Hepatocyte (in vitro differentiated cells): Measurements from ENCODE around the gene HOXD12. TPM values are rescaled to one million over a fixed set of nuclear protein-coding genes. Genes with fewer than 3 reads are reported as not detected.
A peak's percentile ranks its signal among the peaks of the same experiment; 100 is the strongest.

Experiments used
- DNase-seq: peaks from one replicate; pipeline ENCODE4 v3.0.0-alpha.2; 2016; ENCODE audit warnings: low spot score
- H2AFZ ChIP-seq: fragments of 200-600 bp; sonication (generic); 2 replicates; pipeline ENCODE4 v1.6.0; 2016; ENCODE audit warnings: antibody characterized with exemption, mild to moderate bottlenecking
- H3K27ac ChIP-seq: fragments of 200-600 bp; sonication (generic); 2 replicates; pipeline ENCODE4 v1.5.1; 2016; ENCODE audit warnings: mild to moderate bottlenecking
- H3K27me3 ChIP-seq: fragments of 200-600 bp; sonication (generic); 2 replicates; pipeline ENCODE4 v1.6.1; 2016
- H3K36me3 ChIP-seq: fragments of 200-600 bp; sonication (generic); replicated peaks from 2 replicates; pipeline ENCODE4 v1.5.1; 2016; ENCODE audit warnings: low read depth; ENCODE audit not compliant: insufficient read depth
- H3K4me1 ChIP-seq: fragments of 200-600 bp; sonication (generic); 2 replicates; pipeline ENCODE4 v1.5.1; 2016; ENCODE audit warnings: mild to moderate bottlenecking, moderate library complexity; ENCODE audit not compliant: insufficient read depth
- H3K4me2 ChIP-seq: fragments of 200-600 bp; sonication (generic); 2 replicates; pipeline ENCODE4 v1.6.0; 2016
- H3K4me3 ChIP-seq: fragments of 200-600 bp; sonication (generic); 2 replicates; pipeline ENCODE4 v1.5.1; 2016; ENCODE audit warnings: mild to moderate bottlenecking
- H3K79me2 ChIP-seq: fragments of 200-600 bp; sonication (generic); 2 replicates; pipeline ENCODE4 v1.6.0; 2017; ENCODE audit warnings: mild to moderate bottlenecking
- H3K9me2 ChIP-seq: fragments of 200-600 bp; sonication (generic); replicated peaks from 2 replicates; pipeline ENCODE4 v1.6.0; 2017; ENCODE audit warnings: mild to moderate bottlenecking; ENCODE audit not compliant: insufficient read depth
- H3K9me3 ChIP-seq: fragments of 200-600 bp; sonication (generic); 2 replicates; pipeline ENCODE4 v1.5.1; 2016; ENCODE audit warnings: low read depth, mild to moderate bottlenecking
- H4K20me1 ChIP-seq: fragments of 200-600 bp; sonication (generic); 2 replicates; pipeline ENCODE4 v1.6.0; 2016; ENCODE audit warnings: mild to moderate bottlenecking; ENCODE audit not compliant: insufficient read depth, poor library complexity, severe bottlenecking
- EZH2 ChIP-seq: fragments of 200-600 bp; sonication (generic); IDR thresholded peaks from 2 replicates; pipeline ENCODE4 v1.6.1; 2016; ENCODE audit warnings: antibody characterized with exemption, mild to moderate bottlenecking, borderline replicate concordance
- EZH2phosphoT487 ChIP-seq: fragments of 200-600 bp; sonication (generic); IDR thresholded peaks from one replicate; pipeline ENCODE4 v1.6.1; 2018; ENCODE audit warnings: antibody characterized with exemption, mild to moderate bottlenecking, low read depth, moderate library complexity; ENCODE audit not compliant: unreplicated experiment, severe bottlenecking
- WGBS: methylation state at CpG from one replicate; pipeline ENCODE4 v1.1.6; 2016; ENCODE audit warnings: low lambda C conversion rate; ENCODE audit errors: missing lambda C conversion rate; 5-methylcytosine and 5-hydroxymethylcytosine counted together
- microRNA counts: library from miRNA; unstranded; fragments of <30 nt; microRNA quantifications from one replicate; lab custom pipeline; 2017
- microRNA-seq: library from miRNA; unstranded; fragments of <30 nt; microRNA quantifications from one replicate; pipeline ENCODE4, GENCODE V29; 2017
- polyA plus RNA-seq: library from polyadenylated mRNA; unstranded; fragments of >200 nt; fragmentation: Nextera tagmentation; extraction: Ambion mirVana; gene quantifications from 2 replicates; pipeline ENCODE4 v1.2.1, GENCODE V29; 2016
- small RNA-seq: library from RNA; depleted of rRNA; stranded (forward); fragments of <200 nt; gene quantifications from one replicate; pipeline ENCODE3, GENCODE V24; 2014
- total RNA-seq: library from RNA; depleted of rRNA; stranded (reverse); fragments of >200 nt; gene quantifications from 2 replicates; pipeline ENCODE4 v1.2.3, GENCODE V29; 2014
- TF ChIP-seq, protein P1 (sequence below): fragments of 200-600 bp; sonication (generic); IDR thresholded peaks from 2 replicates; pipeline ENCODE4 v1.5.1; 2016; ENCODE audit warnings: antibody characterized with exemption, mild to moderate bottlenecking; ENCODE audit not compliant: poor library complexity

The HOXD12 gene
- total and polyA plus RNA-seq, 2 experiments from 2014 or later: 3.3 to 29.0 TPM

DNA sequence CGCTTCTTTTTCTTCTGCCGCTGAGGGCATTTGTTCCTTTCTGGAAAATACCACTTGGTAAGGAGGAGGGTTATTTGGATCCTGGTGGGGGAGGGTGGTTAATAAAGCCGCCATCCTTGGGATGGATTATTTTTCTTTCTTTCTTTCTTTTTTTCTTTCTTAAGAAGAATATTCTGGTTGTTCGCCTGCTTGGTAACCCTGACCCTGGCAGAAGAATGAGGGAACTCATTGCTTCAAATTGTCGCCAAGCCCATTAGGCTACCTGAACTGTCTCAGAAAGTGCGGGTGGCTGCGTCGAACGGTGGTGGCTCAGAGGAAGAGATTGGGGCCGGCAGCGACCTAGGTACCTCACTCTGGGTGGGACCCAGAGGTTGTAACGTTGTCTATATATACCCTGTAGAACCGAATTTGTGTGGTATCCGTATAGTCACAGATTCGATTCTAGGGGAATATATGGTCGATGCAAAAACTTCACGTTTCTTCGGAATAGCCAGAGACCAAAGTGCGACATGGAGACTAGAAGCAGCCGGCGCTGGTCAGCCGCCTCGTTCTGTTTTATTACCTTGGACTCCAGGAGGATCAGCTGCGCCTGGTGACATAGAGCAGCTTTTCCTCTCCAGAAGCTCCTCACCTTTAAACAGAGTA lies 50.5 kb downstream of the HOXD12 start:
- Histone ChIP-seq H4K20me1 (no peaks in the 10 kb centered on the region), H3K4me2 (no peak overlapping the region), H3K79me2 (no peaks in the 10 kb centered on the region), H3K9me3 (no peaks in the 10 kb centered on the region), H3K27ac (no peak overlapping the region), H3K9me2 (no peaks in the 10 kb centered on the region), H2AFZ (no peak overlapping the region), H3K4me3 (no peak overlapping the region), H3K36me3 (no peaks in the 10 kb centered on the region), H3K4me1 (no peaks in the 10 kb centered on the region), H3K27me3 (peaks cover 98% of the 10 kb centered on the region)
- no peak for DNase-seq
- WGBS: 38% methylated on average over 24 of the region's 24 CpGs
- TF ChIP-seq EZH2phosphoT487 (no peak), EZH2 (peak; percentile 80)

DNA sequence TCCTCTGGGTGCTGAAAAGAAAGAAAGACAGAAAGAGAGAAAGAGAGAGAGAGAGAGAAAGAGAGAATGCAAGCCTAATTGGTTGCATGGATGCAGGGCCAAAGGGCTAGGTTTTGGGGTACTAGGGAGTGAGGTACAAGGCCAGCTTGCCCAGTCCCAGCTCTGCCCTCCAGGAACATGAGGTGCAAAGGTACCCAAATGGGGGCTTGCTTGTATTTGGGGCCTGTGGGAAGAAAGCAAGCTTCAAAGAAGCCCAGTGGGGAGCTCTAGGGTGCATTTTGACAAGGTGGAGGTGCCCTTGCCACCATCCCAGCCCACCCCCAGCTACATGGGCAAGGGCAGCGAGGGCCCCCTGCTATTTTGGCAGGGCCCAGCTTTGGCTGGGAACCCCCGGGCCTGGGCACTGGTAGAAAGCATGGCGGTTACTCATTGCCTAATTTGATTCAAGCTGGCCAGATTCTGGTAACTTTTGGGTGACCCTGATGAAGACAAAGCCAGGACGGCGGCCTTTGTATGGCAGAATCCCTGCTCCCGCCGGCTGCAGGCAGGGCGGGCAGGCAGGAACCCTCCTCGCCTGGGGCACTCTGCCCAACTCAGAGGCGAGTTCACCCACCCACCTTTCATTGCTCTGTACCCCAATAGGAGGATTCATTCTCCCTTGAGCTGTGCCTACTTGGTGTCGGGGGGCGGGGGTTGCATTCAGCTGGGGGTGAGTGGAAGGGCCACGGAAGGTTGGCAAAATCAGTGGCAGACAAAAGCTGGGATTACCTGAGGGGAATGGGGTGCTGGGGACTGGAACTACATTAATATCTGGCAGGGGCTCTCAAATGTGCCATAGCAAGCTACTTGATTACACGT lies 51.2 kb downstream of the HOXD12 start:
- TF ChIP-seq, protein P1, sequence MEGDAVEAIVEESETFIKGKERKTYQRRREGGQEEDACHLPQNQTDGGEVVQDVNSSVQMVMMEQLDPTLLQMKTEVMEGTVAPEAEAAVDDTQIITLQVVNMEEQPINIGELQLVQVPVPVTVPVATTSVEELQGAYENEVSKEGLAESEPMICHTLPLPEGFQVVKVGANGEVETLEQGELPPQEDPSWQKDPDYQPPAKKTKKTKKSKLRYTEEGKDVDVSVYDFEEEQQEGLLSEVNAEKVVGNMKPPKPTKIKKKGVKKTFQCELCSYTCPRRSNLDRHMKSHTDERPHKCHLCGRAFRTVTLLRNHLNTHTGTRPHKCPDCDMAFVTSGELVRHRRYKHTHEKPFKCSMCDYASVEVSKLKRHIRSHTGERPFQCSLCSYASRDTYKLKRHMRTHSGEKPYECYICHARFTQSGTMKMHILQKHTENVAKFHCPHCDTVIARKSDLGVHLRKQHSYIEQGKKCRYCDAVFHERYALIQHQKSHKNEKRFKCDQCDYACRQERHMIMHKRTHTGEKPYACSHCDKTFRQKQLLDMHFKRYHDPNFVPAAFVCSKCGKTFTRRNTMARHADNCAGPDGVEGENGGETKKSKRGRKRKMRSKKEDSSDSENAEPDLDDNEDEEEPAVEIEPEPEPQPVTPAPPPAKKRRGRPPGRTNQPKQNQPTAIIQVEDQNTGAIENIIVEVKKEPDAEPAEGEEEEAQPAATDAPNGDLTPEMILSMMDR: no peak
- TF ChIP-seq EZH2phosphoT487 (peak; percentile 24), EZH2 (no peak)
- Histone ChIP-seq H3K4me1 (no peaks in the 10 kb centered on the region), H3K4me2 (no peak overlapping the region), H3K36me3 (no peaks in the 10 kb centered on the region), H3K9me3 (no peaks in the 10 kb centered on the region), H3K79me2 (no peaks in the 10 kb centered on the region), H3K9me2 (no peaks in the 10 kb centered on the region), H3K4me3 (no peak overlapping the region), H4K20me1 (no peaks in the 10 kb centered on the region), H3K27ac (no peak overlapping the region), H3K27me3 (peaks cover 98% of the 10 kb centered on the region), H2AFZ (no peak overlapping the region)
- DNase-seq: no peak
- WGBS: 40% methylated on average over 14 of the region's 14 CpGs

DNA sequence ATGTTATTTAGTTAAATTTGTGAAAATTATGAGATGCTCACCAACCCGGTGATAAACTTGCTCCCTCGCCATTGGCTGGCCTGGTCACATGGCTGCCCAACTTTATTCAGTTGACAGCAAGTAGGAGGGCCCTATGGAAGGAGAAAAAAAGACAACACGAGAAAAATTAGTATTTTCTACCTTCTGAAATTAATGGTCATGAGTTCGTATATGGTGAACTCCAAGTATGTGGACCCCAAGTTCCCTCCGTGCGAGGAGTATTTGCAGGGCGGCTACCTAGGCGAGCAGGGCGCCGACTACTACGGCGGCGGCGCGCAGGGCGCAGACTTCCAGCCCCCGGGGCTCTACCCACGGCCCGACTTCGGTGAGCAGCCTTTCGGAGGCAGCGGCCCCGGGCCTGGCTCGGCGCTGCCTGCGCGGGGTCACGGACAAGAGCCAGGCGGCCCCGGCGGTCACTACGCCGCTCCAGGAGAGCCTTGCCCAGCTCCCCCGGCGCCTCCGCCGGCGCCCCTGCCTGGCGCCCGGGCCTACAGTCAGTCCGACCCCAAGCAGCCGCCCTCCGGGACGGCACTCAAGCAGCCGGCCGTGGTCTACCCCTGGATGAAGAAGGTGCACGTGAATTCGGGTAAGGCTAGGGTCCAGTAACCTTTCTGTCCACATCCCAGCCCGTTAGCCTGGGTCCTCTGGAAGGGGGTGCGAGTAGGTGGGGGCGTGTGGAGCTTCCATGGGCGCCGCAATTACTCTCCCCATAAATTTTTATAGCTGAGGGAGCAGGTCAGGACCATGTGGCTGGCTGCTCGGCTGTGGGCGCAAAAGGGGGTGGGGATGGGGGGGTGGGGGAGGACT lies 52.1 kb downstream of the HOXD12 start, which contains the start of gene HOXD4:
TSS of gene HOXD4 (plus strand) at position 109 of the 846 bp plus-strand sequence. CDS start at position 193, 84 bp downstream.
- TF ChIP-seq, protein P1: no peak
- TF ChIP-seq EZH2 (peak; percentile 96), EZH2phosphoT487 (peak; percentile 67)
- Histone ChIP-seq H3K9me3 (no peaks in the 10 kb centered on the region), H3K9me2 (no peaks in the 10 kb centered on the region), H3K27me3 (peaks cover 98% of the 10 kb centered on the region), H3K4me3 (no peak within 1 kb of the TSS), H3K4me2 (peak within 1 kb of the TSS; percentile 61), H3K36me3 (no peaks in the 10 kb centered on the region), H3K27ac (no peak within 1 kb of the TSS), H4K20me1 (no peaks in the 10 kb centered on the region), H3K4me1 (no peaks in the 10 kb centered on the region), H3K79me2 (no peaks in the 10 kb centered on the region), H2AFZ (no peak within 1 kb of the TSS)
- DNase-seq: no peak
- 14% methylated on average over 55 of the region's 55 CpGs for WGBS

MicroRNA genes within 50 kb of the gene (microRNA counts, 767-probe panel; counts per million panel counts)
- not detected for microRNA hsa-miR-10b-5p (lab: Ali Mortazavi, UCI)

Small RNAs within 50 kb of the gene (microRNA-seq; reads per million reads assigned to microRNA genes)
- gene MIR10B: 2,080 reads per million, percentile 84 among the genes with 10 or more reads in this experiment

Small RNAs within 50 kb of the gene (small RNA-seq; reads per million reads assigned to genes)
- 9,548 reads per million, percentile 100 among the genes with 10 or more reads in this experiment for gene MIR10B

Other genes with a start within 250 kb of the HOXD12 start
- 48.5 and 49.2 TPM in 2 replicates for gene LNPK, start 97.5 kb upstream of the HOXD12 start, total RNA-seq
- 11.7 and 15.4 TPM in 2 replicates for gene LNPK, start 97.5 kb upstream of the HOXD12 start, polyA plus RNA-seq
- gene EVX2, start 15.8 kb upstream of the HOXD12 start, total RNA-seq: 3.5 and 3.7 TPM in 2 replicates
- 1.3 and 1.7 TPM in 2 replicates for gene EVX2, start 15.8 kb upstream of the HOXD12 start, polyA plus RNA-seq
- 33.9 and 37.2 TPM in 2 replicates for gene HOXD13, start 7.1 kb upstream of the HOXD12 start, total RNA-seq
- 19.3 and 24.7 TPM in 2 replicates for gene HOXD13, start 7.1 kb upstream of the HOXD12 start, polyA plus RNA-seq
- gene HOXD11, start 7.5 kb downstream of the HOXD12 start, total RNA-seq: 5.7 and 6.3 TPM in 2 replicates
- gene HOXD11, start 7.5 kb downstream of the HOXD12 start, polyA plus RNA-seq: 9.9 and 11.5 TPM in 2 replicates
- gene HOXD10, start 17.0 kb downstream of the HOXD12 start, total RNA-seq: 8.5 and 11.7 TPM in 2 replicates
- 5.1 and 9.9 TPM in 2 replicates for gene HOXD10, start 17.0 kb downstream of the HOXD12 start, polyA plus RNA-seq
- gene HOXD9, start 22.9 kb downstream of the HOXD12 start, total RNA-seq: 2.4 and 2.9 TPM in 2 replicates
- 3.0 and 4.7 TPM in 2 replicates for gene HOXD9, start 22.9 kb downstream of the HOXD12 start, polyA plus RNA-seq
- 1.3 TPM in 2 replicates for gene HOXD8, start 29.9 kb downstream of the HOXD12 start, total RNA-seq
- 0.77 TPM in 1 of 2 replicates, not detected in the other for gene HOXD8, start 29.9 kb downstream of the HOXD12 start, polyA plus RNA-seq
- gene HOXD4, start 51.8 kb downstream of the HOXD12 start, total RNA-seq: 0.40 and 0.70 TPM in 2 replicates
- 0.13 TPM in 1 of 2 replicates, not detected in the other for gene HOXD4, start 51.8 kb downstream of the HOXD12 start, polyA plus RNA-seq
- gene HOXD3, start 57.5 kb downstream of the HOXD12 start, total RNA-seq: 0.13 and 0.20 TPM in 2 replicates
- gene HOXD3, start 57.5 kb downstream of the HOXD12 start, polyA plus RNA-seq: 0.41 TPM in 1 of 2 replicates, not detected in the other
- not detected in 2 replicates for gene HOXD1, start 88.9 kb downstream of the HOXD12 start, total RNA-seq
- gene HOXD1, start 88.9 kb downstream of the HOXD12 start, polyA plus RNA-seq: not detected in 2 replicates
- gene MTX2, start 169.6 kb downstream of the HOXD12 start, total RNA-seq: 38.6 and 42.5 TPM in 2 replicates
- 54.8 and 61.5 TPM in 2 replicates for gene MTX2, start 169.6 kb downstream of the HOXD12 start, polyA plus RNA-seq